GM12873 (cell line): ENCODE data around the gene CKAP5.

Experiments used
- CTCF ChIP-seq: IDR thresholded peaks from 2 replicates; pipeline ENCODE4 v1.5.1; 2012; ENCODE audit warnings: low read depth, mild to moderate bottlenecking, moderate library complexity, low read length, control low read depth; ENCODE audit not compliant: insufficient read depth; ENCODE audit errors: missing control alignments

CKAP5 gene

GRCh38 chr11:46766656-46767055 is 79.4 kb downstream of the CKAP5 start:
- TF ChIP-seq CTCF = no peak

GRCh38 chr11:46762248-46762647 is 83.8 kb downstream of the CKAP5 start:
- no peak for TF ChIP-seq CTCF

GRCh38 chr11:46761807-46762206 is 84.3 kb downstream of the CKAP5 start:
- no peak for TF ChIP-seq CTCF

GRCh38 chr11:46760429-46761128 is 85.5 kb downstream of the CKAP5 start:
- no peak for TF ChIP-seq CTCF

- no peak for TF ChIP-seq CTCF
Measured at GRCh38 chr11:46759196-46759595, 86.9 kb downstream of the CKAP5 start.

GRCh38 chr11:46755962-46756361 is 90.1 kb downstream of the CKAP5 start:
- no peak for TF ChIP-seq CTCF

GRCh38 chr11:46747150-46747549 is 98.9 kb downstream of the CKAP5 start:
- TF ChIP-seq CTCF = no peak
